Stimulated activated CD8-positive, alpha-beta memory T cell treated with anti-CD3 and anti-CD28 coated beads, Interleukin-7, amount 100 ng/mL, for 4 hours (primary cell): ENCODE data around the gene PTPRG.

Experiments
- DNase-seq, 2 donors: peaks; one replicate each; pipeline ENCODE4 v3.0.0-alpha.2; 2020; ENCODE audit warnings: low read depth in 2 of 2

PTPRG gene

GRCh38 chr3:61618231-61618630, 56.9 kb downstream of the PTPRG start:
- no peak for DNase-seq

- no peak for DNase-seq
Observed at GRCh38 chr3:61618871-61619270, 57.5 kb downstream of the PTPRG start.

- DNase-seq, result no peak
Observed at GRCh38 chr3:61620073-61620472, 58.7 kb downstream of the PTPRG start.

- no peak for DNase-seq
Observed at GRCh38 chr3:61624300-61624699, 62.9 kb downstream of the PTPRG start.

GRCh38 chr3:61625429-61625828, 64.1 kb downstream of the PTPRG start:
- no peak for DNase-seq

GRCh38 chr3:61626484-61626883, 65.1 kb downstream of the PTPRG start:
- no peak for DNase-seq

- no peak for DNase-seq
Observed at GRCh38 chr3:61627768-61628185, 66.4 kb downstream of the PTPRG start.

GRCh38 chr3:61628636-61629035, 67.3 kb downstream of the PTPRG start:
- DNase-seq, result no peak

GRCh38 chr3:61629442-61629841, 68.1 kb downstream of the PTPRG start:
- no peak for DNase-seq

- DNase-seq, result no peak
Observed at GRCh38 chr3:61631108-61631769, 69.9 kb downstream of the PTPRG start.

- no peak for DNase-seq
Observed at GRCh38 chr3:61632568-61633175, 71.3 kb downstream of the PTPRG start.

GRCh38 chr3:61634678-61635077, 73.3 kb downstream of the PTPRG start:
- no peak for DNase-seq

- DNase-seq, result no peak
Observed at GRCh38 chr3:61637088-61638051, 76.0 kb downstream of the PTPRG start.

- no peak for DNase-seq
Observed at GRCh38 chr3:61638741-61639140, 77.4 kb downstream of the PTPRG start.

- no peak for DNase-seq
Observed at GRCh38 chr3:61639991-61640390, 78.6 kb downstream of the PTPRG start.

- no peak for DNase-seq
Observed at GRCh38 chr3:61645148-61645547, 83.8 kb downstream of the PTPRG start.

GRCh38 chr3:61646360-61646759, 85.0 kb downstream of the PTPRG start:
- DNase-seq, result no peak

GRCh38 chr3:61646851-61647525, 85.6 kb downstream of the PTPRG start:
- no peak for DNase-seq

- DNase-seq, result no peak
Observed at GRCh38 chr3:61648481-61648880, 87.1 kb downstream of the PTPRG start.

- DNase-seq, result no peak
Observed at GRCh38 chr3:61649381-61650170, 88.2 kb downstream of the PTPRG start.

GRCh38 chr3:61650276-61650675, 88.9 kb downstream of the PTPRG start:
- no peak for DNase-seq
